ENCODE data around the gene ELOVL7. TPM values are rescaled to one million over a fixed set of nuclear protein-coding genes. Genes with fewer than 3 reads are reported as not detected.

Gene ELOVL7
- 0.49 and 0.97 TPM in 2 replicates for total RNA-seq

DNA sequence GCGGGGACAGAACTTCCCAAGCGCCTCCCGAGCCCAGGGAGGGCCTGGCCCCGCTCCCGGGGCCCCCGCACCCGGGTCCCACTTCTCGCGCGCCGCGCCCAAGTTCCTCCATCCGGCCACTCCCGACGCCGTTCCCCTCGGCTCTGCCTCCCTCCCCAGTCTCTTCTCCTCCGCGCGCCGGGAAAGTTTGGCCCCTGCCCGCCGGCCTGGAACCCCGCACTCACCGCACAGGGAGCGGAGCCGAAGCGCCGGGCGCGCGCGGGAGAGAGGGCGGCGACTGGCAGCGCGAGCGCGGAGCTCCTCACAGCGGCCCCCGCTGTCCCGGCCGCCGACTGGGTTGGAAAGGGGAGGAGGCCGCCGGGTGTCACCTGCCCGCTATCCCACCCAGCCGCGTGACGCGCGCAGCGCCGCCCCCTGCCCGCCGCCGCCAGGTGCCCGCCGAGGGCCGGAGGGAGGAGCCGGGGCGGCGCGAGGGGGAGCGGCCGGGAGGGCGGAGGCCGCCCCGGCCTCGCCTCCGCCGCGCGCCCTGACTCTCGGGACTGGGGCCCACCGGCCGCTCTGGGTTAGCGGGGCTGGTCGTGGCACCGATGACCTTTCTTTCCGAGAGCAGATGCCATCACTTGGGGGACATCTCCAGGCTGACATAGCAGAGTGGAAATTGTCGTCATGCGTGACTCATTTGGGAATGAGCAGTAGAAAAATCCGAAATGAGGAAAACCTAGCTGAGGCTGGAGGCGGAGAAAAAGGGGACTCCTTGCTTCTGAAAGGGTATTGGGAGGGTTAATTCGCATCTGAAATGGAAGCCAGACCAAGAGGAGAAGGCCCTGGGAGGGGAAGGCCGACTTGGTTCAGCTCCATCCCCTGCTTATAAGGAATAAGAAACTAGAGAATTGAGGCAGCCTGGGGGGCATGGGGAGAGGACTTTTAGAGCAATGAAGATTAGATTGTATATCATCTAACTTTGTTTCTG, at the start of gene ELOVL7:
TSS of gene ELOVL7 (minus strand) at position 334 of the 970 bp plus-strand sequence. CDS start 56,872 bp downstream, outside the sequence.

Other genes with a start within 250 kb of the ELOVL7 start
- 1.3 and 2.1 TPM in 2 replicates for gene DEPDC1B, start 144.1 kb downstream of the ELOVL7 start, total RNA-seq
- gene ERCC8, start 100.8 kb upstream of the ELOVL7 start, total RNA-seq: 21.5 and 30.5 TPM in 2 replicates
- 9.2 and 10.4 TPM in 2 replicates for gene NDUFAF2, start 100.9 kb upstream of the ELOVL7 start, total RNA-seq